Mucosa of descending colon (tissue), 3 donors: ENCODE measurements around the gene TAMALIN. TPM values are rescaled to one million over a fixed set of nuclear protein-coding genes. Genes with fewer than 3 reads are reported as not detected.

Experiments used
- ATAC-seq: fragments of 200-7000 bp; cut with Tn5 transposase; one replicate; pipeline ENCODE4 v1.9.1; 2020; ENCODE audit warnings: mild to moderate bottlenecking, moderate library complexity
- DNase-seq, 3 donors: peaks; one replicate each; pipeline ENCODE4 v3.0.0-alpha.2; 2020
- H3K36me3 ChIP-seq: fragments of 200-600 bp; one replicate; pipeline ENCODE4 v1.8.0; 2021; ENCODE audit warnings: low read depth, mild to moderate bottlenecking
- H3K4me1 ChIP-seq: fragments of 200-600 bp; one replicate; pipeline ENCODE4 v1.8.0; 2021; ENCODE audit warnings: low read depth, mild to moderate bottlenecking
- H3K4me3 ChIP-seq: fragments of 200-600 bp; one replicate; pipeline ENCODE4 v1.8.0; 2021; ENCODE audit warnings: mild to moderate bottlenecking
- H3K9me3 ChIP-seq: fragments of 200-600 bp; one replicate; pipeline ENCODE4 v1.8.0; 2021; ENCODE audit warnings: mild to moderate bottlenecking
- intact Hi-C, 2 donors: fragments of 100-400 bp; cut with DNase I in 1 of 2; cut with micrococcal nuclease in 1 of 2; formaldehyde crosslinking; loops; one replicate each; pipeline versions ENCODE4 v1.11.0 to v1.11.1; 2022; cut with DNase I, micrococcal nuclease
- total RNA-seq, 3 donors: library from RNA; stranded (reverse); fragmentation: NEBNext Ultra II Directional in 2 of 3; extraction: Animal tissue kit (Norgen Biotek cat#: 25700) in 2 of 3; gene quantifications; one replicate each; pipeline versions ENCODE4 v1.2.1 to v1.2.4, GENCODE V29; 2021 to 2023
- TF ChIP-seq, protein P1 (sequence below): fragments of 200-600 bp; IDR thresholded peaks from one replicate; pipeline ENCODE4 v1.8.0; 2022; ENCODE audit warnings: antibody characterized with exemption, mild to moderate bottlenecking
- donor health status: DM: no; HTN: no; CAD: no; lungs with moderate emphysema.
- donor health status: DM: no; HTN: no; CAD: no.
- donor health status: DM: no; HTN: yes; CAD: no.

Gene TAMALIN
- total RNA-seq, 3 donors from 2014 or later = 9.4 to 19.6 (median 13.8) TPM

DNA sequence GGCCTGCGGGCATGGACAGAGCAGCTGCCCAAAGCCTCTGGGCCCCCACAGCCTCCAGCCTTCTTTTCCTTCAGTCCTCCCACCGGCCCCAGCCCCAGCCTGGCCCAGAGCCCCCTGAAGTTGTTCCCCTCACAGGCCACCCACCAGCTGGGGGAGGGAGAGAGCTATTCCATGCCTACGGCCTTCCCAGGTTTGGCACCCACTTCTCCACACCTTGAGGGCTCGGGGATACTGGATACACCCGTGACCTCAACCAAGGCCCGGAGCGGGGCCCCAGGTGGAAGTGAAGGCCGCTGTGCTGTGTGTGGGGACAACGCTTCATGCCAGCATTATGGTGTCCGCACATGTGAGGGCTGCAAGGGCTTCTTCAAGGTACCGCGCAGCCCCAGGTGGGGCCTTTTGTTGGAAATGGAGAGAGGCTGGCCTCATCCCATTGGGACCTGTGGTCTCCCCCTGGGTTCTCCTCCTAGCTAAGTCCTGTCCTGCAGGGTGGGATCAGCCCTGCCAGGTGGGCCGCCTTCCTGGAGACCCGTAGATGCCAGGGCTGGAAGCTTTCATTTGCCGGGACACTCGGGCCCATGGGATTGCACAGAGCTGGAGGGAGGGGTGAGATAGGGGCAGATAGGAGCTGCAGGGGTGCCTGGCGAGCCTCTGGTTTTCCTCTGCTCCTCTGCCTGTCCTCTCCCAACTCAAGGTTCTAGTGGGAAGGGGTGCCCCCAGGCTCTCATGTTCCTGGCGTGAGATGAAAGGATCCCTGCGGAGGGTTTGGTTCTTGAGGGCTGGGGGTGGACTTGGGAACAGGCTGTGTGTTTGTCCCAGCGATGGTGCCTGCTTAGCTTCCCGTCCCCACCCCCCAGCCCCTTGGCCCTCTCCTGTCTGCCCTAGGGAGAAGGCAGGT is 48.3 kb downstream of the TAMALIN start:
- Histone ChIP-seq H3K4me1 (peaks cover 21% of the 10 kb centered on the region), H3K9me3 (no peaks in the 10 kb centered on the region), H3K4me3 (no peak overlapping the region), H3K36me3 (no peaks in the 10 kb centered on the region)
- peak in 2 of 3 donors; percentile 16 to 21 for DNase-seq
- TF ChIP-seq, protein P1, sequence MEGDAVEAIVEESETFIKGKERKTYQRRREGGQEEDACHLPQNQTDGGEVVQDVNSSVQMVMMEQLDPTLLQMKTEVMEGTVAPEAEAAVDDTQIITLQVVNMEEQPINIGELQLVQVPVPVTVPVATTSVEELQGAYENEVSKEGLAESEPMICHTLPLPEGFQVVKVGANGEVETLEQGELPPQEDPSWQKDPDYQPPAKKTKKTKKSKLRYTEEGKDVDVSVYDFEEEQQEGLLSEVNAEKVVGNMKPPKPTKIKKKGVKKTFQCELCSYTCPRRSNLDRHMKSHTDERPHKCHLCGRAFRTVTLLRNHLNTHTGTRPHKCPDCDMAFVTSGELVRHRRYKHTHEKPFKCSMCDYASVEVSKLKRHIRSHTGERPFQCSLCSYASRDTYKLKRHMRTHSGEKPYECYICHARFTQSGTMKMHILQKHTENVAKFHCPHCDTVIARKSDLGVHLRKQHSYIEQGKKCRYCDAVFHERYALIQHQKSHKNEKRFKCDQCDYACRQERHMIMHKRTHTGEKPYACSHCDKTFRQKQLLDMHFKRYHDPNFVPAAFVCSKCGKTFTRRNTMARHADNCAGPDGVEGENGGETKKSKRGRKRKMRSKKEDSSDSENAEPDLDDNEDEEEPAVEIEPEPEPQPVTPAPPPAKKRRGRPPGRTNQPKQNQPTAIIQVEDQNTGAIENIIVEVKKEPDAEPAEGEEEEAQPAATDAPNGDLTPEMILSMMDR = no peak
- no peak for ATAC-seq
- intact Hi-C loops = no loop called here

DNA sequence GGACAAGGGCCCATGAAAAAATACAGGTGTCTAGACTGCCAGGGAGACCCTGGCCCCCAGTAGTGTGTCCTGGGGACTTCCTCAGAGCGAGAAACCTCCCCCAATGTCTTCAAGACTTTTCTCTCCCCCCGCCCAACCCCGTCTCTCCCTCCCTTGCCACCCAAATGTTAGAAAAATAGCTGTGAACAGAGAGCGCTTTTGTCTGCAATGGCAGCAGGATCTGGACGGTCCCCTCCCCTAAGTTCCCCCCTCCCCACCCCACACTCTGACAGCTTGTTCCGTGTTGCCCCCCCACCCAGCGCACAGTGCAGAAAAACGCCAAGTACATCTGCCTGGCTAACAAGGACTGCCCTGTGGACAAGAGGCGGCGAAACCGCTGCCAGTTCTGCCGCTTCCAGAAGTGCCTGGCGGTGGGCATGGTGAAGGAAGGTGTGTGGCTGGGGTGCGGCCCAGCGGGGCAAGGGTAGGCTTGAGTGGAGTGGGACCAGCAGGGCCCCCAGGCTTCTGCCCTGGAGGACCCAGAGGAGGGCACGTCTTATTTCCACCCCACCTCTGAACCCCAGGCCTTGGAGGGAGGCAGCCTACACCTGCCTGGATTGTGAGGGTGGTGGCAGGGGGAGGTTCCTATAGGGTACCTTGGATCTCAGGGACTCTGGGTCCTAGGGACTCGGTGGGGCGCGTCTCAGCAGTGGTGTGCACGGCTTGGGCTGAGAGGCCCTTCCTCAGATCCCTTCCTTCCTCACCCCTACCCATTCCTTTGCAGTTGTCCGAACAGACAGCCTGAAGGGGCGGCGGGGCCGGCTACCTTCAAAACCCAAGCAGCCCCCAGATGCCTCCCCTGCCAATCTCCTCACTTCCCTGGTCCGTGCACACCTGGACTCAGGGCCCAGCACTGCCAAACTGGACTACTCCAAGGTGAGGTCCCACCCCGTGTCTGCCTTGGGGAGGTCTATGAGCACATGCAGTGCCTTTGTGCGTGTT is 49.3 kb downstream of the TAMALIN start:
- Histone ChIP-seq H3K36me3 (no peaks in the 10 kb centered on the region), H3K4me1 (peaks cover 13% of the 10 kb centered on the region), H3K4me3 (no peak overlapping the region), H3K9me3 (no peaks in the 10 kb centered on the region)
- intact Hi-C loops = no loop called here
- ATAC-seq = no peak
- DNase-seq = peak in 2 of 3 donors; percentile 35 to 38
- TF ChIP-seq, protein P1 = no peak

DNA sequence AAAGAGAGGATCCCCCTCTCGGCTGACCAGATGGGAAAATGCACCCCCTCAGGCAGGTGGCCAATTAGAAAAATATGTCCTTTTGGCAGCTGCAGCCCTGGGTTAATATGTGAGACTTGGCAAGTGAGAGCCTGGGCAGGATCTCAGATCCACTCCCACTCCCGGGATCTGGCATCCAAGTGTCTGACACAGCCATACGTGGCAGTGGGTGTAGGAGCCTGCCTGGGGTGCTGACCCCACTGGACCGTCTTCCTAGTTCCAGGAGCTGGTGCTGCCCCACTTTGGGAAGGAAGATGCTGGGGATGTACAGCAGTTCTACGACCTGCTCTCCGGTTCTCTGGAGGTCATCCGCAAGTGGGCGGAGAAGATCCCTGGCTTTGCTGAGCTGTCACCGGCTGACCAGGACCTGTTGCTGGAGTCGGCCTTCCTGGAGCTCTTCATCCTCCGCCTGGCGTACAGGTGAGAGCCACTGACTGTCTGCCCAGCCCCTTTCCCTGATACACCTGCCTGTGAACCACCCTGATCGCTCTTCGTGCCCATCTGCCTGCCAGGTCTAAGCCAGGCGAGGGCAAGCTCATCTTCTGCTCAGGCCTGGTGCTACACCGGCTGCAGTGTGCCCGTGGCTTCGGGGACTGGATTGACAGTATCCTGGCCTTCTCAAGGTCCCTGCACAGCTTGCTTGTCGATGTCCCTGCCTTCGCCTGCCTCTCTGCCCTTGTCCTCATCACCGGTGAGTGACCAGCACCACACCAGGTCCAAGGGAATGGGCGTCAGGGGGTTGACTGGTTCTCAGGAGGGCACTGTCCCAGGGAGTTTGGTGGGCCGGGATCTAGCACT is 50.3 kb downstream of the TAMALIN start:
- Histone ChIP-seq H3K36me3 (no peaks in the 10 kb centered on the region), H3K4me3 (no peak overlapping the region), H3K9me3 (no peaks in the 10 kb centered on the region), H3K4me1 (peaks cover 16% of the 10 kb centered on the region)
- DNase-seq = peak in 1 of 3 donors; percentile 34
- TF ChIP-seq, protein P1 = no peak
- intact Hi-C loops = no loop called here
- ATAC-seq = no peak

DNA sequence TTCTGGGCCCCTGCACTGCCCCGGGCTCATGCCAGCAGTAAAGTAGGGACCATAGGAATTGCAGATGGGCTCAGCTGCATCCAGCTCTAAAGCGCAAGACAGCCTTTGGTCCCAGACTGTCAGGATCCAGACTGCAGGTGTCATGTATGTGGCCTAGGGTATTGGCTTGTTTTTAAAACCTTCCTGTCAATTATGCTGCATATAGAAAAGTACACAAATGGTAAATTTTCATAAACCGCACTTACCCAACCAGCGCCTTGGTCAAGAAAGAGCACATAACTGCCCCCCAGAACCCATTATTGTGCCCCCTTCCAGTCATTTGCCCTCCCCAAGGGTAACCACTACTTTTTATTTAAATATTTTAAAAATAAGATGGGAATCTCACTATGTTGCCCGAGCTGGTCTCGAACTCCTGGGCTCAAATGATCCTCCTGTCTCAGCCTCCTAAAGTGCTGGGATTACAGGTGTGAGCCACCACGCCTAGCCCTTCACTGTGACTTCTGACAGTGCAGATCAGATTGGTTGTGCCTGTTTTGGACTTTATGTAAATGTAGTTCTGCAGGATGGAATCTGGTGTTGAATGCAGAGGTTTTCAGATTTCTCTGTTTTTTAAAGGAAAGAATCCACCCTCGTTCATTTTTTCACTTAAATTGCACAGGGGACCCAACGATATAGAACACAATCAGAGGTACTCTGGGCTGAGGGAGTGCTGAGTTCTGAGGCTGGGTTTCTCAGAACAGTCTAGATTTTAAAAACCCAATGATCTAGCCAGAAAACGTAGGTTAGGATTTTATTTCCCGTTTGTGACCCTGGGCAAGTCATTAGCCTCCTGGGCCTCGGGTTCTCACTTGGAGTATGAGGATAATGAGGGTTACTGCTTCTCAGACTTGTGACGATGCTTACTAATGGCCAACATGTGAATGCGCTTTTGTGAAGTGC is 51.2 kb downstream of the TAMALIN start:
- Histone ChIP-seq H3K9me3 (no peaks in the 10 kb centered on the region), H3K4me1 (peaks cover 10% of the 10 kb centered on the region), H3K36me3 (no peaks in the 10 kb centered on the region), H3K4me3 (no peak overlapping the region)
- ATAC-seq = no peak
- intact Hi-C loops = no loop called here
- TF ChIP-seq, protein P1 = no peak
- no peak for DNase-seq
